Heart left ventricle (tissue), 16 donors: Measurements from ENCODE around the gene C17orf100. TPM values are rescaled to one million over a fixed set of nuclear protein-coding genes. Genes with fewer than 3 reads are reported as not detected.

Experiments used
- ATAC-seq, 4 donors: fragments of 200-7000 bp; cut with Tn5 transposase; one replicate each; pipeline ENCODE4 v1.9.1; 2020 to 2022; ENCODE audit warnings: moderate library complexity in 4 of 4, mild to moderate bottlenecking in 3 of 4, moderate number of reproducible peaks in 1 of 4
- DNase-seq, 5 donors: peaks; one replicate each; pipeline ENCODE4 v3.0.0-alpha.2; 2020
- H3K27ac ChIP-seq, 12 donors: fragments of 200-600 bp; sonication (generic) in 4 of 12; one replicate each; pipeline versions ENCODE4 v1.5.0 to v1.8.0; 2016 to 2022; ENCODE audit warnings: mild to moderate bottlenecking in 2 of 12
- H3K27me3 ChIP-seq, 9 donors: fragments of 200-600 bp; sonication (generic) in 2 of 9; one replicate each; pipeline versions ENCODE4 v1.5.1 to v1.8.0; 2016 to 2022; ENCODE audit warnings: mild to moderate bottlenecking in 3 of 9
- H3K36me3 ChIP-seq, 9 donors: fragments of 200-600 bp; sonication (generic) in 2 of 9; one replicate each; pipeline versions ENCODE4 v1.5.0 to v1.8.0; 2018 to 2022; ENCODE audit warnings: mild to moderate bottlenecking in 2 of 9
- H3K4me1 ChIP-seq, 12 donors: fragments of 200-600 bp; sonication (generic) in 4 of 12; one replicate each; pipeline versions ENCODE4 v1.5.0 to v1.8.0; 2016 to 2022; ENCODE audit warnings: mild to moderate bottlenecking in 3 of 12
- H3K4me3 ChIP-seq, 12 donors: fragments of 200-600 bp; sonication (generic) in 4 of 12; one replicate each; pipeline versions ENCODE4 v1.5.0 to v1.8.0; 2017 to 2022; ENCODE audit warnings: mild to moderate bottlenecking in 9 of 12, moderate library complexity in 4 of 12
- H3K9me3 ChIP-seq, 12 donors: fragments of 200-600 bp; sonication (generic) in 4 of 12; one replicate each; pipeline versions ENCODE4 v1.5.0 to v1.8.0; 2016 to 2022; ENCODE audit warnings: mild to moderate bottlenecking in 1 of 12
- POLR2A ChIP-seq, 2 donors: fragments of 450-650 bp; IDR thresholded peaks; one replicate each; pipeline ENCODE4 v1.6.1; 2017; ENCODE audit warnings: antibody characterized with exemption in 2 of 2, mild to moderate bottlenecking in 2 of 2, moderate library complexity in 2 of 2
- WGBS, 4 donors: extraction: QIAGEN DNeasy Blood & Tissue Kit in 2 of 4; methylation state at CpG; one replicate each; pipeline versions ENCODE4 v1.1.5 to v1.1.7; 2013 to 2018; 5-methylcytosine and 5-hydroxymethylcytosine counted together
- intact Hi-C, 10 donors: fragments of 100-400 bp; cut with DNase I; formaldehyde crosslinking; loops; one replicate each; pipeline versions ENCODE4 v1.11.1 to v1.14.2; 2022
- polyA plus RNA-seq, 2 donors: library from polyadenylated mRNA; stranded (reverse); fragments of 200-250 nt; gene quantifications; one replicate each; pipeline ENCODE4 v1.2.3, GENCODE V29; 2013
- total RNA-seq, 9 donors: library from RNA; depleted of rRNA in 2 of 9; stranded (reverse); fragments of >200 nt in 2 of 9; fragmentation: NEBNext Ultra II Directional in 3 of 9; extraction: Animal tissue kit (Norgen Biotek cat#: 25700) in 3 of 9; gene quantifications; one replicate each; pipeline versions ENCODE4 v1.1.0 to v1.2.4, GENCODE V29; 2016 to 2023
- TF ChIP-seq, protein P1 (sequence below), 12 donors: fragments of 200-600 bp; sonication (generic) in 4 of 12; IDR thresholded peaks; one replicate each; pipeline versions ENCODE4 v1.5.0 to v1.8.0; 2018 to 2022; ENCODE audit warnings: antibody characterized with exemption in 12 of 12, mild to moderate bottlenecking in 5 of 12
- donor health status: ischemic (EF 13 %, LVEDD 7.1; RV severe dilation, severe dysfunction).
- donor health status: healthy with polysubstance abuse.
- donor health status: DM: no; HTN: yes; CAD: no.
- donor health status: DM: no; HTN: no; CAD: no.
- donor health status: ischemic (EF 25% LVEDD 6.9; RV normal size, moderate dysfunction).
- donor health status: ischemic (EF 25% LVEDD 5.7; RV mildly dilated, moderate dysfunction).
- donor health status: healthy.
- donor health status: DM: yes; HTN: yes; CAD: no.
- donor health status: ischemic (EF 35%, LVEDD 5.7; RV mildly dilated, moderate dysfunction).
- donor health status: nonischemic (EF 11% LVEDD 7.7; RV severe dilation, severe dysfunction).
- donor health status: DM: yes; HTN: yes; CAD: no.
- donor health status: PGD.
- donor health status: ischemic (EF 29% LVEDD 5.4; RV normal size, mild dysfunction).
- donor health status: nonischemic (EF 23%, LVEDD 6.1; RV moderate dilation, normal function).

The C17orf100 gene
- total and polyA plus RNA-seq, 11 donors = 0.30 to 0.86 (median 0.59) TPM

DNA sequence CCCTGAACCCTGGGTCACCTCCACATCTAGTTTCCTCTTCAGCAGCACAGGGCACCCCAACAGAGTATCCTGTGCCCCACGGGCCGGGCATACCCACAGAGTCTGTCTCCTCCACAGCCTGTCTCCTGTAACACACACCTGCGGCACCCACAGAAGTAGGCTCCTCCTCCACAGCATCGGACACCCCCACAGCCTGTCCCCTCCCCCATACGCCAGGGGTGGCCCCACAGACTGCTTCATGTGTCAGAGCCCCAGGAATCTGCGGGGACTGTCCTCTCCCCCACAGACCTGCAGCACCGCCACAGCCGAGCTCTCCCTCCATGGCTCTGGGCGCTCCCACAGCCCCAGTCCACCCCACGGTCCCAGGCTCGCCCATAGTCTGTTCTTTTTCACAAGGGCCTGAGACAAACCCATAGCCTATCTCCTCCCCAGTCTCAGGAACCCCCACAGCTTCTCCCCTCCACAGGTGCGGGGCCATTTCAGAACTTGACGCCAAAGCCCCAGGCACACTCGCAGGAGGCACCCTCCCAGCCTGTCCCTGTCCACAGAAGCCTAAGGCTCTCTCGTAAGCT is 12.5 kb upstream of the C17orf100 start:
- TF ChIP-seq, protein P1, sequence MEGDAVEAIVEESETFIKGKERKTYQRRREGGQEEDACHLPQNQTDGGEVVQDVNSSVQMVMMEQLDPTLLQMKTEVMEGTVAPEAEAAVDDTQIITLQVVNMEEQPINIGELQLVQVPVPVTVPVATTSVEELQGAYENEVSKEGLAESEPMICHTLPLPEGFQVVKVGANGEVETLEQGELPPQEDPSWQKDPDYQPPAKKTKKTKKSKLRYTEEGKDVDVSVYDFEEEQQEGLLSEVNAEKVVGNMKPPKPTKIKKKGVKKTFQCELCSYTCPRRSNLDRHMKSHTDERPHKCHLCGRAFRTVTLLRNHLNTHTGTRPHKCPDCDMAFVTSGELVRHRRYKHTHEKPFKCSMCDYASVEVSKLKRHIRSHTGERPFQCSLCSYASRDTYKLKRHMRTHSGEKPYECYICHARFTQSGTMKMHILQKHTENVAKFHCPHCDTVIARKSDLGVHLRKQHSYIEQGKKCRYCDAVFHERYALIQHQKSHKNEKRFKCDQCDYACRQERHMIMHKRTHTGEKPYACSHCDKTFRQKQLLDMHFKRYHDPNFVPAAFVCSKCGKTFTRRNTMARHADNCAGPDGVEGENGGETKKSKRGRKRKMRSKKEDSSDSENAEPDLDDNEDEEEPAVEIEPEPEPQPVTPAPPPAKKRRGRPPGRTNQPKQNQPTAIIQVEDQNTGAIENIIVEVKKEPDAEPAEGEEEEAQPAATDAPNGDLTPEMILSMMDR (IDR thresholded peaks at IDR 0.05) = no peak
- no peak for TF ChIP-seq POLR2A (IDR thresholded peaks at IDR 0.05)
- peaks cover 0 to 37% (median 24%) of the 10 kb centered on the region in 12 donors for H3K4me1 ChIP-seq
- H3K27me3 ChIP-seq = no peaks in the 10 kb centered on the region
- H3K27ac ChIP-seq = peak overlapping the region in 1 of 12 donors; percentile 86
- H3K4me3 ChIP-seq = peak overlapping the region; percentile 55 to 98 (median 82)
- WGBS, 4 donors = 56 to 60% (median 57%) methylated on average over 14 to 15 of the region's 15 CpGs
- intact Hi-C loops = no loop called here
- H3K36me3 ChIP-seq = peaks cover 0 to 30% (median 22%) of the 10 kb centered on the region in 9 donors
- ATAC-seq = no peak
- no peaks in the 10 kb centered on the region for H3K9me3 ChIP-seq
- no peak for DNase-seq

DNA sequence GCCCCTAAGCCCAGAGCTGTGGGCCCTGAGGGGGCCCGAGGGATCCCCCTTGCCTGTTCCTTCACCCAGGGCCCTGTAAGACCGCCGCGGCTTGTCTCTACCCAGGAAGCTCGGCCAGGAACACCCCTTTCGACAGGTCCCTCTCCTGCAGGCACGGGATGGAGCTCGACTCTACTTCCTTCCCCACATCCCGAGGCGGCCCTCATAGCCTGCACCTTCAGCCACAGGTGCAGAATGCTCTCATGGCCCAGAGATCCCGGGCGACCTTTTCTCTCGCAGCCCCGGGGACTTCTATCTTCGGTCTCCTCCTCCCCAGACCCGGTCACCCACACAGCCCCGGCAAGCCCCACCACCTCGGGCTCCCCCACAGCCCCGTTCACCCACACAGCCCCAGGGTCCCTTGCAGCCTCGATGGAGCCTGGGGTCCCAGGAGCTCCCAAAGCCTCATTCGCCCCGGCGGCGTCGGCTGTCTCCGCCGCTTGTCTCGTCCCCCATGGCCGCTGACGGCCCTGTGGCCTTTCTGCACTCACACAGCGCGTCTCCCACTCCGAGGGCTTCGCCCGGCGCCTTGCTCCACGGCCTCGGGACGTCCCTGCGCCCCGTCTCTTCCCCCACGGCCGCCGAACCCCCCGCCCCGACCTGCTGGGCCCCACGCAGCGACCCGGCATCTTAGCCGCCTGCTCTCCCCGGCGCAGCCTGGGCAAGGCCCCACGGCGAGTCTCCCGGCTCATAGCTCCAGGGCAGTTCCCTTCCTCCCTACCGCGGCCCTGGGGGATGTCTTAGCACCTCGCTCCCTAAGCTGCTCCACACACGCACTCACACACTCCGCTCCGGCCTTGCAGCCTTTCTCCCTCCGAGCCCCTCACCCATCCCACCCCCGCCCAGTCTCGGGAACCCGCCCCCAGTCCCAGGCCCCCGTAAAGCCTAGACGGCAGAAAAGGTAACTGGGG is 11.7 kb upstream of the C17orf100 start:
- Histone ChIP-seq H3K27ac (peak overlapping the region; percentile 73 to 96 (median 86)), H3K4me3 (peak overlapping the region; percentile 55 to 98 (median 82)), H3K27me3 (no peaks in the 10 kb centered on the region), H3K9me3 (no peaks in the 10 kb centered on the region), H3K36me3 (peaks cover 0 to 30% (median 23%) of the 10 kb centered on the region in 9 donors), H3K4me1 (peaks cover 0 to 37% (median 24%) of the 10 kb centered on the region in 12 donors)
- intact Hi-C loops = no loop called here
- DNase-seq = peak in 4 of 5 donors; percentile 41 to 73 (median 44)
- TF ChIP-seq POLR2A (IDR thresholded peaks at IDR 0.05) = no peak
- WGBS, 4 donors = 1% methylated on average over 30 to 67 of the region's 67 CpGs
- ATAC-seq = peak in 3 of 4 donors; percentile 27 to 55 (median 37)

DNA sequence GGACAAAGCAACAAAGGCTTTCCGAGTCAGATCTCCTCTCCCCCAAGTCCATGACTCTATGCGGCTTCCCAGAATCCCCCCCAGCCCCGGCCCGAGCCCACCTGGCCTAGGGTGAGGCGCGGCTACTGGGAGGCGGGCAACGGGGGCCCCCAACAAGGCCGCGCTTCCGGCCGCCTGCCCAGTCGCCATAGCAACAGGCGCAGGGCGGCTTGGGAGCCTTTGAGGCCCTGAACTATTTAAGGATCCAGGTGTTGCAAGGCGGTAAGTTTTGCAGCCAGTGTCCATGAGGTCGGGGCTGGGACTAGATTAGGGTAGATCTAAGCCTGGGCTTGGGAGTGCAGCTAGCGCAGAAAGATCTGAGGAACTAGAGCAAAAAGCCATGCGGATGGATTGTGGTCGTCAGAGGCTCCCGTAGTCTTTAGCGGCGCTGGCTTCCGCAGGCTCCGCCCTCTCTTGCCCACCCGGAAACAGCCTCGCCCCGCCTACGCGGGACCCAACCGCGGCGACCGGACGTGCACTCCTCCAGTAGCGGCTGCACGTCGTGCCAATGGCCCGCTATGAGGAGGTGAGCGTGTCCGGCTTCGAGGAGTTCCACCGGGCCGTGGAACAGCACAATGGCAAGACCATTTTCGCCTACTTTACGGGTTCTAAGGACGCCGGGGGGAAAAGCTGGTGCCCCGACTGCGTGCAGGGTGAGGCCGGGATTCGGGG is 10.9 kb upstream of the C17orf100 start, which contains the start of the genes KIAA0753 and TXNDC17:
KIAA0753 (minus strand) TSS at position 176 of the 711 bp plus-strand sequence. CDS start 5,608 bp downstream, outside the sequence.
TXNDC17 (plus strand) TSS at position 525 of the 711 bp plus-strand sequence; CDS start at position 548, 23 bp downstream.
- H3K27me3 ChIP-seq = no peaks in the 10 kb centered on the region
- peak within 1 kb of the TSS; percentile 73 to 96 (median 86) for H3K27ac ChIP-seq
- 0 to 1% (median 0%) methylated on average over 15 to 52 of the region's 52 CpGs for WGBS, 4 donors
- H3K4me1 ChIP-seq = peaks cover 0 to 37% (median 24%) of the 10 kb centered on the region in 12 donors
- intact Hi-C loops = no loop called here
- peak within 1 kb of the TSS; percentile 55 to 98 (median 82) for H3K4me3 ChIP-seq
- TF ChIP-seq, protein P1 (IDR thresholded peaks at IDR 0.05) = no peak
- peak in 1 of 2 donors; percentile 82 for TF ChIP-seq POLR2A (IDR thresholded peaks at IDR 0.05)
- no peaks in the 10 kb centered on the region for H3K9me3 ChIP-seq
- ATAC-seq = peak; percentile 96 to 99 (median 97)
- DNase-seq = peak; percentile 93 to 96 (median 95)
- H3K36me3 ChIP-seq = peaks cover 0 to 35% (median 31%) of the 10 kb centered on the region in 9 donors

DNA sequence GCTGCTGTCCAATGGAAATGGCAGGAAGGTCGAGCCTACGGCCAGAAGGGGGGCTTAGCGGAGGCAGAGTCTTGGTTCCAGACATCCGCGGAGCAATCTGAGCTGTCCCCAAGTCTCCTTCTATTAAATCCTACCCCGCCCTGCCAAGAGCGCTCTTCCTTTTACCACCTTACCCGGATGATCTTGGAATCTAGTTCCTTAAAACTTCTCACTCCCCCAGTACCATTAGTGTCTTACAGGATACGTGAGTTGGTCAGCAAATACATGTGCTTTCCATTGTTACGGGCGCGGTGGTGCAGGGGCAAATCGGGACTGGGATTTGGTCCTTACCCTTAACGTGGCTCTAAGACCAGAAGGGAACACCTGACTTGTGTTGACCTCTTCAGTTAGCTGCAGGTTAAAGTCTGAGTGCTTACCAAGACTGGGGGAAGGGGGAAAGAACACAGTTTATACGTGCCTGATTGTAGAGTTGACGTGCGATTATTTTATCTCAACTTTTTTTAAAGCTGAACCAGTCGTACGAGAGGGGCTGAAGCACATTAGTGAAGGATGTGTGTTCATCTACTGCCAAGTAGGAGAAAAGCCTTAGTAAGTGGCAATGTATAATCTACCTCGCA is 10.2 kb upstream of the C17orf100 start:
- peak; percentile 5 to 17 (median 12) for ATAC-seq
- Histone ChIP-seq H3K36me3 (peaks cover 0 to 42% (median 31%) of the 10 kb centered on the region in 9 donors), H3K9me3 (no peaks in the 10 kb centered on the region), H3K27ac (peak overlapping the region; percentile 73 to 96 (median 86)), H3K4me1 (peaks cover 0 to 37% (median 24%) of the 10 kb centered on the region in 12 donors), H3K4me3 (peak overlapping the region; percentile 55 to 98 (median 82)), H3K27me3 (no peaks in the 10 kb centered on the region)
- no peak for DNase-seq
- intact Hi-C loops = no loop called here
- 2 to 4% (median 3%) methylated on average over 20 of the region's 20 CpGs for WGBS, 4 donors
- TF ChIP-seq, protein P1 (IDR thresholded peaks at IDR 0.05) = no peak
- no peak for TF ChIP-seq POLR2A (IDR thresholded peaks at IDR 0.05)
